Loucy (cell line): ENCODE results near the gene DDIT4.
"Not testable (repeated sequence)": the region's sequence is repeated elsewhere in the genome, so short reads cannot be mapped to it uniquely, and the experiment has no call there.

Source experiments
- H2AFZ ChIP-seq: fragments of 200-600 bp; sonication (generic); 2 replicates; pipeline ENCODE4 v1.6.0; 2016; ENCODE audit warnings: antibody characterized with exemption, mild to moderate bottlenecking, low read length, moderate library complexity
- H3F3A ChIP-seq: fragments of 200-600 bp; 2 replicates; pipeline ENCODE4 v1.6.0; 2016; ENCODE audit warnings: antibody characterized with exemption, low read depth, mild to moderate bottlenecking
- H3K27me3 ChIP-seq: fragments of 200-600 bp; sonication (generic); 2 replicates; pipeline ENCODE4 v1.6.1; 2014; ENCODE audit warnings: low read length, mild to moderate bottlenecking; ENCODE audit not compliant: insufficient read depth, poor library complexity, severe bottlenecking
- H3K36me3 ChIP-seq: fragments of 200-600 bp; sonication (generic); 2 replicates; pipeline ENCODE4 v1.6.1; 2016; ENCODE audit warnings: low read length; ENCODE audit not compliant: insufficient read depth
- H3K4me1 ChIP-seq: fragments of 200-600 bp; sonication (generic); 2 replicates; pipeline ENCODE4 v1.5.1; 2014; ENCODE audit warnings: low read length, mild to moderate bottlenecking; ENCODE audit not compliant: insufficient read depth, poor library complexity, severe bottlenecking
- H3K4me2 ChIP-seq: fragments of 200-600 bp; sonication (generic); 2 replicates; pipeline ENCODE4 v1.6.0; 2014; ENCODE audit warnings: antibody characterized with exemption, low read length, low read depth, mild to moderate bottlenecking; ENCODE audit not compliant: poor library complexity, severe bottlenecking
- H3K4me3 ChIP-seq: fragments of 200-600 bp; sonication (generic); 2 replicates; pipeline ENCODE4 v1.5.1; 2014; ENCODE audit warnings: low read length, mild to moderate bottlenecking, mixed read lengths; ENCODE audit not compliant: poor library complexity, severe bottlenecking
- H3K79me2 ChIP-seq: fragments of 200-600 bp; sonication (generic); 2 replicates; pipeline ENCODE4 v1.6.1; 2014; ENCODE audit warnings: low read length; ENCODE audit not compliant: insufficient read depth
- H3K9ac ChIP-seq: fragments of 200-600 bp; sonication (generic); 2 replicates; pipeline ENCODE4 v1.6.0; 2014; ENCODE audit warnings: mild to moderate bottlenecking, low read depth, low read length, moderate library complexity; ENCODE audit not compliant: poor library complexity, severe bottlenecking
- H3K9me2 ChIP-seq: fragments of 200-600 bp; sonication (generic); replicated peaks from 2 replicates; pipeline ENCODE4 v1.6.1; 2016; ENCODE audit warnings: low read depth, low read length, mixed read lengths
- H3K9me3 ChIP-seq: fragments of 200-600 bp; sonication (generic); 2 replicates; pipeline ENCODE4 v1.6.1; 2014; ENCODE audit warnings: mild to moderate bottlenecking, antibody characterized with exemption, low read length, low read depth; ENCODE audit not compliant: insufficient read depth
- H4K20me1 ChIP-seq: fragments of 200-600 bp; sonication (generic); 2 replicates; pipeline ENCODE4 v1.6.0; 2014; ENCODE audit warnings: antibody characterized with exemption, low read length, mild to moderate bottlenecking; ENCODE audit not compliant: insufficient read depth, poor library complexity, severe bottlenecking
- CTCF ChIP-seq: fragments of 200-600 bp; sonication (generic); conservative IDR thresholded peaks from 2 replicates; pipeline ENCODE4 v1.5.1; 2014; ENCODE audit warnings: mild to moderate bottlenecking, antibody characterized with exemption, low read length
- EZH2phosphoT487 ChIP-seq: fragments of 200-600 bp; IDR thresholded peaks from 2 replicates; pipeline ENCODE4 v1.6.1; 2018; ENCODE audit warnings: antibody characterized with exemption, mild to moderate bottlenecking, moderate library complexity, borderline replicate concordance

Gene DDIT4

GRCh38 chr10:72303424-72304128 lies 29.9 kb downstream of the DDIT4 start:
- Histone ChIP-seq H3K9me2 (no peaks in the 10 kb centered on the region), H2AFZ (peak overlapping the region; percentile 46), H3K27me3 (no peaks in the 10 kb centered on the region), H3K79me2 (peaks cover 6% of the 10 kb centered on the region; the same call in 1 of the 2 replicates), H3K4me1 (peaks cover 42% of the 10 kb centered on the region), H3K4me2 (peak overlapping the region; percentile 0), H4K20me1 (no peaks in the 10 kb centered on the region), H3K36me3 (no peaks in the 10 kb centered on the region), H3K9ac (peak overlapping the region; percentile 28), H3F3A (peaks cover 3% of the 10 kb centered on the region; the same call in 1 of the 2 replicates), H3K9me3 (no peaks in the 10 kb centered on the region), H3K4me3 (peak overlapping the region; percentile 24)
- TF ChIP-seq CTCF (no peak), EZH2phosphoT487 (no peak)

- Histone ChIP-seq H3F3A (peaks cover 3% of the 10 kb centered on the region; the same call in 1 of the 2 replicates), H3K4me2 (no peak overlapping the region), H4K20me1 (no peaks in the 10 kb centered on the region), H3K27me3 (no peaks in the 10 kb centered on the region), H3K79me2 (peaks cover 6% of the 10 kb centered on the region; the same call in 1 of the 2 replicates), H3K9me2 (no peaks in the 10 kb centered on the region), H3K9me3 (no peaks in the 10 kb centered on the region), H3K4me1 (peaks cover 61% of the 10 kb centered on the region), H3K36me3 (no peaks in the 10 kb centered on the region), H2AFZ (no peak overlapping the region), H3K9ac (no peak overlapping the region), H3K4me3 (no peak overlapping the region)
- TF ChIP-seq CTCF = no peak
- no peak for TF ChIP-seq EZH2phosphoT487
These were observed 32.6 kb downstream of the DDIT4 start for GRCh38 chr10:72306215-72306760.

- H3K79me2 ChIP-seq, H4K20me1 ChIP-seq, H3K36me3 ChIP-seq, H2AFZ ChIP-seq, H3K27me3 ChIP-seq, H3K4me3 ChIP-seq, H3K9me3 ChIP-seq, H3K9me2 ChIP-seq, H3F3A ChIP-seq, H3K4me2 ChIP-seq: not testable (repeated sequence)
- peaks cover 58% of the 10 kb centered on the region for H3K4me1 ChIP-seq
- peak overlapping the region; percentile 49 for H3K9ac ChIP-seq
These were observed 34.0 kb downstream of the DDIT4 start for GRCh38 chr10:72307711-72308110.
